WTC11 (cell line): ENCODE measurements around the gene RADIL. TPM values are rescaled to one million over a fixed set of nuclear protein-coding genes. Genes with fewer than 3 reads are reported as not detected.
A peak's percentile ranks its signal among the peaks of the same experiment; 100 is the strongest.

ENCODE experiments used
- ATAC-seq: fragments of 200-7000 bp; cut with Tn5 transposase; 2 replicates; pipeline ENCODE4 v1.10.0; 2021; ENCODE audit warnings: mild to moderate bottlenecking, moderate library complexity
- CTCF ChIA-PET: fragments of 300-600 bp; sonication (Branson Sonifier 250); formaldehyde crosslinking; loops from one replicate; lab custom pipeline; 2021; ENCODE audit warnings: antibody characterized with exemption; lab: Charles Lee
- POLR2A ChIA-PET: fragments of 350-600 bp; sonication (Branson Sonifier 250); formaldehyde crosslinking; loops from one replicate; lab custom pipeline; 2021; ENCODE audit warnings: antibody characterized with exemption; lab: Charles Lee
- DNase-seq: peaks from one replicate; pipeline ENCODE4 v3.0.0; 2021; ENCODE audit warnings: low spot score
- H3K27ac Mint-ChIP-seq: 2 replicates; pipeline ENCODE4 v1.8.0; 2021; ENCODE audit warnings: mixed read lengths
- H3K27me3 Mint-ChIP-seq: 2 replicates; pipeline ENCODE4 v1.8.0; 2021; ENCODE audit warnings: low read depth, mild to moderate bottlenecking, moderate library complexity, mixed read lengths
- H3K36me3 Mint-ChIP-seq: 2 replicates; pipeline ENCODE4 v1.8.0; 2021; ENCODE audit warnings: mixed read lengths
- H3K4me1 Mint-ChIP-seq: 2 replicates; pipeline ENCODE4 v1.8.0; 2022; ENCODE audit warnings: mixed read lengths
- H3K4me3 Mint-ChIP-seq: 2 replicates; pipeline ENCODE4 v1.8.0; 2021; ENCODE audit warnings: mild to moderate bottlenecking, moderate library complexity, mixed read lengths
- H3K9me3 Mint-ChIP-seq: 2 replicates; pipeline ENCODE4 v1.8.0; 2021; ENCODE audit warnings: mixed read lengths
- AR ChIP-seq: fragments of 250-450 bp; sonication (Bioruptor Pico); IDR thresholded peaks from 2 replicates; pipeline ENCODE4 v1.9.0; 2021; ENCODE audit warnings: mild to moderate bottlenecking
- CREM ChIP-seq: sonication (generic); formaldehyde crosslinking; IDR thresholded peaks from 2 replicates; pipeline ENCODE4 v1.8.1; 2022; ENCODE audit warnings: mild to moderate bottlenecking, missing genetic modification reagents, moderate library complexity
- CTCF ChIP-seq: fragments of 200-600 bp; IDR thresholded peaks from 2 replicates; pipeline ENCODE4 v1.8.0; 2022; ENCODE audit warnings: antibody characterized with exemption
- EMX1 ChIP-seq: fragments of 250-450 bp; sonication (Bioruptor Pico); IDR thresholded peaks from 2 replicates; pipeline ENCODE4 v1.8.0; 2021; ENCODE audit warnings: mild to moderate bottlenecking
- ETV6 ChIP-seq: sonication (generic); formaldehyde crosslinking; IDR thresholded peaks from 2 replicates; pipeline ENCODE4 v1.8.1; 2022; ENCODE audit warnings: mild to moderate bottlenecking, missing genetic modification reagents
- GTF2I ChIP-seq: fragments of 250-450 bp; sonication (Bioruptor Pico); conservative IDR thresholded peaks from 2 replicates; pipeline ENCODE4 v1.4.0; 2021; ENCODE audit warnings: mild to moderate bottlenecking
- MAX ChIP-seq: sonication (generic); formaldehyde crosslinking; IDR thresholded peaks from 2 replicates; pipeline ENCODE4 v1.8.0; 2022; ENCODE audit warnings: mild to moderate bottlenecking, missing genetic modification reagents
- NR2C2 ChIP-seq: sonication (generic); formaldehyde crosslinking; IDR thresholded peaks from 2 replicates; pipeline ENCODE4 v1.8.0; 2022; ENCODE audit warnings: mild to moderate bottlenecking, missing genetic modification reagents
- SMAD4 ChIP-seq: sonication (generic); formaldehyde crosslinking; IDR thresholded peaks from 2 replicates; pipeline ENCODE4 v1.8.0; 2022; ENCODE audit warnings: mild to moderate bottlenecking, missing genetic modification reagents
- TCF7 ChIP-seq: sonication (generic); formaldehyde crosslinking; IDR thresholded peaks from 2 replicates; pipeline ENCODE4 v1.8.0; 2022; ENCODE audit warnings: mild to moderate bottlenecking, low read depth, missing genetic modification reagents, moderate library complexity
- TEAD4 ChIP-seq: sonication (generic); formaldehyde crosslinking; IDR thresholded peaks from 2 replicates; pipeline ENCODE4 v1.8.0; 2022; ENCODE audit warnings: mild to moderate bottlenecking, missing genetic modification reagents
- ZNF121 ChIP-seq: sonication (generic); formaldehyde crosslinking; IDR thresholded peaks from 2 replicates; pipeline ENCODE4 v1.8.0; 2023; ENCODE audit warnings: missing genetic modification reagents
- ZNF219 ChIP-seq: sonication (generic); formaldehyde crosslinking; IDR thresholded peaks from 2 replicates; pipeline ENCODE4 v1.8.0; 2023; ENCODE audit warnings: missing genetic modification reagents, mild to moderate bottlenecking, borderline replicate concordance
- ZNF232 ChIP-seq: sonication (generic); formaldehyde crosslinking; IDR thresholded peaks from 2 replicates; pipeline ENCODE4 v1.8.0; 2022; ENCODE audit warnings: mild to moderate bottlenecking, missing genetic modification reagents
- ZNF396 ChIP-seq: fragments of 250-450 bp; sonication (Bioruptor Pico); IDR thresholded peaks from 2 replicates; pipeline ENCODE4 v1.8.0; 2021; ENCODE audit warnings: mild to moderate bottlenecking, moderate library complexity, borderline replicate concordance
- ZNF671 ChIP-seq: fragments of 250-450 bp; sonication (Bioruptor Pico); IDR thresholded peaks from 2 replicates; pipeline ENCODE4 v1.8.0; 2021; ENCODE audit warnings: mild to moderate bottlenecking
- total RNA-seq: library from RNA; stranded (reverse); gene quantifications from 3 replicates; pipeline ENCODE4 v1.2.3, GENCODE V29; 2021
- TF ChIP-seq, protein P1 (sequence below): sonication (generic); formaldehyde crosslinking; IDR thresholded peaks from 2 replicates; pipeline ENCODE4 v1.8.0; 2023; ENCODE audit warnings: mild to moderate bottlenecking, missing genetic modification reagents
- TF ChIP-seq, protein P2 (sequence below): fragments of 250-450 bp; sonication (Bioruptor Pico); IDR thresholded peaks from 2 replicates; pipeline ENCODE4 v1.9.0; 2021; ENCODE audit warnings: mild to moderate bottlenecking, borderline replicate concordance
- TF ChIP-seq, protein P3 (sequence below): sonication (generic); formaldehyde crosslinking; IDR thresholded peaks from 2 replicates; pipeline ENCODE4 v1.8.1; 2023; ENCODE audit warnings: mild to moderate bottlenecking, moderate library complexity, missing genetic modification reagents

RADIL gene
- total RNA-seq, 1 experiment from 2014 or later = 11.1 TPM

DNA sequence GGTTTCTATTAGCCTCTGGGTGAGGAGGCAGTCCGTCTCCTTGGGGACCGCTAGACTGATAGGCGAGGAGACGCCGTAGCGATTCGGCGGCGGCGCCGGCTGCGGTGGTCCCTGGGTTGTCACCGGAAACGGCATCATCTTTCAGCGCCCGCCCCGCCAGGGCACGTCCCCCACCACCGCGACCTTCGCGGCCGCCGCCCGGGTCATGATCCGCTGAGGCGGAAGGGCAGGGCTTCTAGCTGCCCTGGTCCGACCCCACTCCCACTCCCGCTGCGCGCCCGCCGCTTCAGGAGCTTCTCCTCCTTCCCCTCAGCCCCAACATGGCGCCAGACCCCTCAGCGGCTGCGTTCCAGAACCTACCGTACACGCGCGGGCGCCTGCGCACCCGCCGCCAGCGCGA lies 21.8 kb downstream of the RADIL start, which contains the start of gene PAPOLB:
Gene PAPOLB (minus strand): TSS at position 358 of the 400 bp plus-strand sequence. CDS start 220 bp downstream, at position 138.
- Mint-ChIP-seq H3K4me3 (peak within 1 kb of the TSS; percentile 54), H3K27me3 (peaks cover 33% of the 10 kb centered on the region), H3K9me3 (peaks cover 23% of the 10 kb centered on the region), H3K36me3 (0 out of 2 replicates have a peak, but pooled peaks cover 3% of the 10 kb centered on the region), H3K27ac (0 out of 2 replicates have a peak within 1 kb of the TSS, but pooled peaks have one; percentile 34), H3K4me1 (no peaks in the 10 kb centered on the region)
- peak; percentile 82 for ATAC-seq
- ChIA-PET CTCF (interaction anchor here (1.4 kb wide), 1 partner anchor 22 kb away, joined by 4 read pairs; the partner anchor contains the start of gene RADIL), POLR2A (no interaction called here)
- peak; percentile 61 for DNase-seq
- TF ChIP-seq ZNF671 = no peak
- TF ChIP-seq, protein P1, sequence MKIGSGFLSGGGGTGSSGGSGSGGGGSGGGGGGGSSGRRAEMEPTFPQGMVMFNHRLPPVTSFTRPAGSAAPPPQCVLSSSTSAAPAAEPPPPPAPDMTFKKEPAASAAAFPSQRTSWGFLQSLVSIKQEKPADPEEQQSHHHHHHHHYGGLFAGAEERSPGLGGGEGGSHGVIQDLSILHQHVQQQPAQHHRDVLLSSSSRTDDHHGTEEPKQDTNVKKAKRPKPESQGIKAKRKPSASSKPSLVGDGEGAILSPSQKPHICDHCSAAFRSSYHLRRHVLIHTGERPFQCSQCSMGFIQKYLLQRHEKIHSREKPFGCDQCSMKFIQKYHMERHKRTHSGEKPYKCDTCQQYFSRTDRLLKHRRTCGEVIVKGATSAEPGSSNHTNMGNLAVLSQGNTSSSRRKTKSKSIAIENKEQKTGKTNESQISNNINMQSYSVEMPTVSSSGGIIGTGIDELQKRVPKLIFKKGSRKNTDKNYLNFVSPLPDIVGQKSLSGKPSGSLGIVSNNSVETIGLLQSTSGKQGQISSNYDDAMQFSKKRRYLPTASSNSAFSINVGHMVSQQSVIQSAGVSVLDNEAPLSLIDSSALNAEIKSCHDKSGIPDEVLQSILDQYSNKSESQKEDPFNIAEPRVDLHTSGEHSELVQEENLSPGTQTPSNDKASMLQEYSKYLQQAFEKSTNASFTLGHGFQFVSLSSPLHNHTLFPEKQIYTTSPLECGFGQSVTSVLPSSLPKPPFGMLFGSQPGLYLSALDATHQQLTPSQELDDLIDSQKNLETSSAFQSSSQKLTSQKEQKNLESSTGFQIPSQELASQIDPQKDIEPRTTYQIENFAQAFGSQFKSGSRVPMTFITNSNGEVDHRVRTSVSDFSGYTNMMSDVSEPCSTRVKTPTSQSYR (CRISPR knock-in tag) = no peak
- TF ChIP-seq TCF7 (CRISPR knock-in tag) = no peak
- no peak for TF ChIP-seq EMX1 (CRISPR knock-in tag)
- TF ChIP-seq ZNF219 (CRISPR knock-in tag) = no peak
- no peak for TF ChIP-seq ETV6 (CRISPR knock-in tag)
- TF ChIP-seq, protein P2, sequence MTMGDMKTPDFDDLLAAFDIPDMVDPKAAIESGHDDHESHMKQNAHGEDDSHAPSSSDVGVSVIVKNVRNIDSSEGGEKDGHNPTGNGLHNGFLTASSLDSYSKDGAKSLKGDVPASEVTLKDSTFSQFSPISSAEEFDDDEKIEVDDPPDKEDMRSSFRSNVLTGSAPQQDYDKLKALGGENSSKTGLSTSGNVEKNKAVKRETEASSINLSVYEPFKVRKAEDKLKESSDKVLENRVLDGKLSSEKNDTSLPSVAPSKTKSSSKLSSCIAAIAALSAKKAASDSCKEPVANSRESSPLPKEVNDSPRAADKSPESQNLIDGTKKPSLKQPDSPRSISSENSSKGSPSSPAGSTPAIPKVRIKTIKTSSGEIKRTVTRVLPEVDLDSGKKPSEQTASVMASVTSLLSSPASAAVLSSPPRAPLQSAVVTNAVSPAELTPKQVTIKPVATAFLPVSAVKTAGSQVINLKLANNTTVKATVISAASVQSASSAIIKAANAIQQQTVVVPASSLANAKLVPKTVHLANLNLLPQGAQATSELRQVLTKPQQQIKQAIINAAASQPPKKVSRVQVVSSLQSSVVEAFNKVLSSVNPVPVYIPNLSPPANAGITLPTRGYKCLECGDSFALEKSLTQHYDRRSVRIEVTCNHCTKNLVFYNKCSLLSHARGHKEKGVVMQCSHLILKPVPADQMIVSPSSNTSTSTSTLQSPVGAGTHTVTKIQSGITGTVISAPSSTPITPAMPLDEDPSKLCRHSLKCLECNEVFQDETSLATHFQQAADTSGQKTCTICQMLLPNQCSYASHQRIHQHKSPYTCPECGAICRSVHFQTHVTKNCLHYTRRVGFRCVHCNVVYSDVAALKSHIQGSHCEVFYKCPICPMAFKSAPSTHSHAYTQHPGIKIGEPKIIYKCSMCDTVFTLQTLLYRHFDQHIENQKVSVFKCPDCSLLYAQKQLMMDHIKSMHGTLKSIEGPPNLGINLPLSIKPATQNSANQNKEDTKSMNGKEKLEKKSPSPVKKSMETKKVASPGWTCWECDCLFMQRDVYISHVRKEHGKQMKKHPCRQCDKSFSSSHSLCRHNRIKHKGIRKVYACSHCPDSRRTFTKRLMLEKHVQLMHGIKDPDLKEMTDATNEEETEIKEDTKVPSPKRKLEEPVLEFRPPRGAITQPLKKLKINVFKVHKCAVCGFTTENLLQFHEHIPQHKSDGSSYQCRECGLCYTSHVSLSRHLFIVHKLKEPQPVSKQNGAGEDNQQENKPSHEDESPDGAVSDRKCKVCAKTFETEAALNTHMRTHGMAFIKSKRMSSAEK = no peak
- no peak for TF ChIP-seq CTCF
- TF ChIP-seq ZNF121 (CRISPR knock-in tag) = no peak

- no peak for DNase-seq
- POLR2A ChIA-PET = no interaction called here
- peak overlapping the region; percentile 54 for H3K4me3 Mint-ChIP-seq
- H3K27me3 Mint-ChIP-seq = peaks cover 33% of the 10 kb centered on the region
- 0 out of 2 replicates have a peak, but pooled peaks cover 3% of the 10 kb centered on the region for H3K36me3 Mint-ChIP-seq
- 0 out of 2 replicates have a peak overlapping the region, but pooled peaks have one; percentile 34 for H3K27ac Mint-ChIP-seq
- H3K9me3 Mint-ChIP-seq = peaks cover 23% of the 10 kb centered on the region
- H3K4me1 Mint-ChIP-seq = no peaks in the 10 kb centered on the region
- CTCF ChIA-PET = interaction anchor here (1.4 kb wide), 1 partner anchor 22 kb away, joined by 4 read pairs; the partner anchor contains the start of gene RADIL
- no peak for ATAC-seq
- TF ChIP-seq GTF2I (CRISPR knock-in tag) = no peak
- TF ChIP-seq SMAD4 (CRISPR knock-in tag) = no peak
- no peak for TF ChIP-seq NR2C2 (CRISPR knock-in tag)
- no peak for TF ChIP-seq AR (CRISPR knock-in tag)
- TF ChIP-seq ZNF396 (CRISPR knock-in tag) = no peak
- TF ChIP-seq, protein P3, sequence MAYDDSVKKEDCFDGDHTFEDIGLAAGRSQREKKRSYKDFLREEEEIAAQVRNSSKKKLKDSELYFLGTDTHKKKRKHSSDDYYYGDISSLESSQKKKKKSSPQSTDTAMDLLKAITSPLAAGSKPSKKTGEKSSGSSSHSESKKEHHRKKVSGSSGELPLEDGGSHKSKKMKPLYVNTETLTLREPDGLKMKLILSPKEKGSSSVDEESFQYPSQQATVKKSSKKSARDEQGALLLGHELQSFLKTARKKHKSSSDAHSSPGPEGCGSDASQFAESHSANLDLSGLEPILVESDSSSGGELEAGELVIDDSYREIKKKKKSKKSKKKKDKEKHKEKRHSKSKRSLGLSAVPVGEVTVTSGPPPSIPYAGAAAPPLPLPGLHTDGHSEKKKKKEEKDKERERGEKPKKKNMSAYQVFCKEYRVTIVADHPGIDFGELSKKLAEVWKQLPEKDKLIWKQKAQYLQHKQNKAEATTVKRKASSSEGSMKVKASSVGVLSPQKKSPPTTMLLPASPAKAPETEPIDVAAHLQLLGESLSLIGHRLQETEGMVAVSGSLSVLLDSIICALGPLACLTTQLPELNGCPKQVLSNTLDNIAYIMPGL (CRISPR knock-in tag) = no peak
- TF ChIP-seq TEAD4 (CRISPR knock-in tag) = no peak
- no peak for TF ChIP-seq MAX (CRISPR knock-in tag)
- TF ChIP-seq CREM = no peak
- no peak for TF ChIP-seq ZNF232 (CRISPR knock-in tag)
- no peak for TF ChIP-seq CTCF
Measured at GRCh38 chr7:4861227-4861626, 22.3 kb downstream of the RADIL start.
